HG03354 (cell line): ENCODE results near the gene MEP1A.
"Not testable (repeated sequence)": the region's sequence is repeated elsewhere in the genome, so short reads cannot be mapped to it uniquely, and the experiment has no call there.

Source experiments
- ATAC-seq: cut with Tn5 transposase; IDR thresholded peaks from one replicate; pipeline ENCODE4 v1.9.1; 2021; ENCODE audit warnings: mild to moderate bottlenecking; ENCODE audit not compliant: unreplicated experiment, poor library complexity, severe bottlenecking

Gene MEP1A

GRCh38 chr6:46793138-46793537 lies at the start of gene MEP1A:
Gene MEP1A, plus strand, starts transcription at chr6:46793389. Its CDS starts 10 bp downstream, at chr6:46793399.
- ATAC-seq = no peak

- no peak for ATAC-seq
Observed at GRCh38 chr6:46743425-46744158, 49.6 kb upstream of the MEP1A start.

GRCh38 chr6:46744159-46744725 lies 48.9 kb upstream of the MEP1A start:
- not testable (repeated sequence) for ATAC-seq

- ATAC-seq = no peak
Observed at GRCh38 chr6:46745973-46746372, 47.2 kb upstream of the MEP1A start.

GRCh38 chr6:46746696-46747095 lies 46.5 kb upstream of the MEP1A start, which contains the start of gene ANKRD66:
Gene ANKRD66, plus strand, starts transcription at chr6:46746933. Its CDS starts 5,016 bp downstream, at chr6:46751949.
- no peak for ATAC-seq

- no peak for ATAC-seq
Observed at GRCh38 chr6:46748940-46749503, 44.2 kb upstream of the MEP1A start.

GRCh38 chr6:46749731-46750130 lies 43.5 kb upstream of the MEP1A start:
- ATAC-seq = no peak

GRCh38 chr6:46751658-46752057 lies 41.5 kb upstream of the MEP1A start:
- no peak for ATAC-seq

- no peak for ATAC-seq
Observed at GRCh38 chr6:46755865-46756264, 37.3 kb upstream of the MEP1A start.

- ATAC-seq = no peak
Observed at GRCh38 chr6:46756469-46757213, 36.5 kb upstream of the MEP1A start.

- no peak for ATAC-seq
Observed at GRCh38 chr6:46757214-46757596, 36.0 kb upstream of the MEP1A start.

GRCh38 chr6:46758960-46759753 lies 34.0 kb upstream of the MEP1A start:
- ATAC-seq = no peak

- ATAC-seq = no peak
Observed at GRCh38 chr6:46760925-46761324, 32.3 kb upstream of the MEP1A start.

- ATAC-seq = no peak
Observed at GRCh38 chr6:46763466-46763865, 29.7 kb upstream of the MEP1A start.

- not testable (repeated sequence) for ATAC-seq
Observed at GRCh38 chr6:46764280-46764679, 28.9 kb upstream of the MEP1A start.

- ATAC-seq = no peak
Observed at GRCh38 chr6:46764961-46765360, 28.2 kb upstream of the MEP1A start.

GRCh38 chr6:46772016-46772415 lies 21.2 kb upstream of the MEP1A start:
- no peak for ATAC-seq

GRCh38 chr6:46772762-46773161 lies 20.4 kb upstream of the MEP1A start:
- no peak for ATAC-seq

- no peak for ATAC-seq
Observed at GRCh38 chr6:46773201-46773855, 19.9 kb upstream of the MEP1A start.
